IMR-90 (cell line): ENCODE results near the gene MTUS2. TPM values are rescaled to one million over a fixed set of nuclear protein-coding genes. Genes with fewer than 3 reads are reported as not detected.

Experiments used
- ATAC-seq: fragments of 200-7000 bp; cut with Tn5 transposase; 2 replicates; pipeline ENCODE4 v1.9.1; 2020; ENCODE audit warnings: low read depth, mild to moderate bottlenecking, moderate library complexity
- BruUV-seq: library from RNA; stranded (reverse); fragments of 400-500 nt; replicated peaks from 2 replicates; lab custom pipeline; 2021; lab: Mats Ljungman, UMichigan
- CTCF ChIA-PET: fragments of 300-600 bp; formaldehyde crosslinking; extraction: SDS; loops from one replicate; lab custom pipeline; 2021; ENCODE audit warnings: antibody characterized with exemption; lab: Yijun Ruan, JAX
- POLR2A ChIA-PET: fragments of 300-600 bp; sonication (Branson Sonifier 250); formaldehyde crosslinking; loops from one replicate; lab custom pipeline; 2022; ENCODE audit warnings: antibody characterized with exemption; ENCODE audit not compliant: unreplicated experiment; lab: Charles Lee
- DNase-seq: peaks from one replicate; pipeline ENCODE4 v3.0.0; 2013
- H2AFZ ChIP-seq: replicated peaks from 2 replicates; pipeline ENCODE3; 2013; ENCODE audit warnings: low read length, mild to moderate bottlenecking; ENCODE audit not compliant: poor library complexity
- H2AK5ac ChIP-seq: 2 replicates; pipeline ENCODE4 v1.6.1; 2013; ENCODE audit warnings: low read depth, low read length, inconsistent platforms
- H2AK9ac ChIP-seq: replicated peaks from 2 replicates; pipeline ENCODE3; 2013; ENCODE audit warnings: mild to moderate bottlenecking, low read depth, low read length, moderate library complexity; ENCODE audit not compliant: poor library complexity
- H2BK120ac ChIP-seq: 2 replicates; pipeline ENCODE4 v1.6.1; 2013; ENCODE audit warnings: low read depth, low read length, inconsistent platforms
- H2BK15ac ChIP-seq: 3 replicates; pipeline ENCODE4 v1.6.1; 2013; ENCODE audit warnings: low read depth, low read length, inconsistent platforms
- H2BK20ac ChIP-seq: 2 replicates; pipeline ENCODE4 v1.6.1; 2013; ENCODE audit warnings: low read depth, mild to moderate bottlenecking, inconsistent platforms, low read length, moderate library complexity
- H2BK5ac ChIP-seq: 2 replicates; pipeline ENCODE4 v1.6.1; 2013; ENCODE audit warnings: mild to moderate bottlenecking, low read depth, low read length, inconsistent platforms; ENCODE audit not compliant: poor library complexity, severe bottlenecking
- H3K14ac ChIP-seq: replicated peaks from 2 replicates; pipeline ENCODE4 v1.6.1; 2013; ENCODE audit warnings: low read depth, low read length, inconsistent platforms
- H3K18ac ChIP-seq: 2 replicates; pipeline ENCODE4 v1.6.1; 2013; ENCODE audit warnings: low read depth, low read length, control low read depth
- H3K23ac ChIP-seq: 2 replicates; pipeline ENCODE4 v1.6.1; 2013; ENCODE audit warnings: low read depth, low read length, inconsistent platforms
- H3K27ac ChIP-seq: 2 replicates; pipeline ENCODE4 v1.5.1; 2013; ENCODE audit warnings: mild to moderate bottlenecking, control low read depth, low read length; ENCODE audit not compliant: insufficient read depth
- H3K27me3 ChIP-seq: 2 replicates; pipeline ENCODE4 v1.6.1; 2013; ENCODE audit warnings: low read length; ENCODE audit not compliant: control insufficient read depth, insufficient read depth
- H3K36me3 ChIP-seq: 2 replicates; pipeline ENCODE4 v1.6.1; 2013; ENCODE audit warnings: low read length, mixed read lengths; ENCODE audit not compliant: control insufficient read depth, insufficient read depth
- H3K4ac ChIP-seq: 2 replicates; pipeline ENCODE4 v1.6.1; 2013; ENCODE audit warnings: low read depth, low read length, inconsistent platforms
- H3K4me1 ChIP-seq: 2 replicates; pipeline ENCODE4 v1.6.1; 2013; ENCODE audit warnings: low read length, mixed read lengths; ENCODE audit not compliant: control insufficient read depth, insufficient read depth
- H3K4me2 ChIP-seq: 2 replicates; pipeline ENCODE4 v1.6.1; 2013; ENCODE audit warnings: low read depth, mild to moderate bottlenecking, control low read depth, low read length, moderate library complexity
- H3K4me3 ChIP-seq: 2 replicates; pipeline ENCODE4 v1.5.1; 2013; ENCODE audit warnings: low read depth, mild to moderate bottlenecking, control low read depth, low read length, moderate library complexity; ENCODE audit not compliant: insufficient read depth
- H3K56ac ChIP-seq: 2 replicates; pipeline ENCODE4 v1.6.1; 2013; ENCODE audit warnings: low read length, inconsistent platforms; ENCODE audit not compliant: insufficient read depth; ENCODE audit errors: extremely low read depth
- H3K79me1 ChIP-seq, 2 experiments: 2 replicates each; pipeline ENCODE4 v1.6.1; 2013; ENCODE audit warnings: low read length in 2 of 2, inconsistent platforms in 1 of 2, low read depth in 1 of 2
- H3K9ac ChIP-seq: 2 replicates; pipeline ENCODE4 v1.6.1; 2013; ENCODE audit warnings: low read depth, low read length, control low read depth
- H3K9me1 ChIP-seq: 2 replicates; pipeline ENCODE4 v1.6.1; 2013; ENCODE audit warnings: low read length, inconsistent platforms; ENCODE audit not compliant: insufficient read depth
- H3K9me3 ChIP-seq: 2 replicates; pipeline ENCODE4 v1.6.1; 2013; ENCODE audit warnings: low read length; ENCODE audit not compliant: control insufficient read depth, insufficient read depth
- H4K20me1 ChIP-seq: 2 replicates; pipeline ENCODE4 v1.6.1; 2013; ENCODE audit warnings: low read length, inconsistent platforms; ENCODE audit not compliant: insufficient read depth
- H4K5ac ChIP-seq: 2 replicates; pipeline ENCODE4 v1.6.1; 2013; ENCODE audit warnings: mild to moderate bottlenecking, low read depth, low read length, control low read depth
- H4K8ac ChIP-seq, 2 experiments: 2 replicates each; pipeline ENCODE4 v1.6.1; 2013; ENCODE audit warnings: low read depth in 2 of 2, low read length in 2 of 2, control low read depth in 1 of 2, inconsistent platforms in 1 of 2
- H4K91ac ChIP-seq: 2 replicates; pipeline ENCODE4 v1.6.1; 2013; ENCODE audit warnings: low read depth, low read length, inconsistent platforms; ENCODE audit not compliant: insufficient read depth
- BHLHE40 ChIP-seq: fragments of 150-350 bp; IDR thresholded peaks from 2 replicates; pipeline ENCODE4 v1.6.1; 2016; ENCODE audit warnings: mild to moderate bottlenecking, low read depth, low read length
- CEBPB ChIP-seq: IDR thresholded peaks from 2 replicates; pipeline ENCODE4 v1.6.1; 2012; ENCODE audit warnings: low read depth, low read length, improper control_type of control experiment
- CHD1 ChIP-seq: IDR thresholded peaks from 2 replicates; pipeline ENCODE4 v1.6.1; 2012; ENCODE audit warnings: low read depth, low read length, improper control_type of control experiment
- CTCF ChIP-seq: conservative IDR thresholded peaks from 2 replicates; pipeline ENCODE4 v1.5.1; 2012; ENCODE audit warnings: mild to moderate bottlenecking, low read depth, low read length, improper control_type of control experiment
- ELK1 ChIP-seq: fragments of 150-350 bp; IDR thresholded peaks from 2 replicates; pipeline ENCODE4 v1.6.1; 2016; ENCODE audit warnings: low read depth, mild to moderate bottlenecking, low read length, moderate library complexity, borderline replicate concordance
- FOS ChIP-seq: fragments of 150-350 bp; IDR thresholded peaks from 2 replicates; pipeline ENCODE4 v1.6.1; 2016; ENCODE audit warnings: low read depth, low read length
- MAFK ChIP-seq: IDR thresholded peaks from 2 replicates; pipeline ENCODE4 v1.6.1; 2012; ENCODE audit warnings: low read depth, low read length, improper control_type of control experiment
- MAZ ChIP-seq: IDR thresholded peaks from 2 replicates; pipeline ENCODE4 v1.6.1; 2012; ENCODE audit warnings: low read depth, mild to moderate bottlenecking, low read length, improper control_type of control experiment, moderate library complexity, borderline replicate concordance
- MXI1 ChIP-seq: IDR thresholded peaks from 2 replicates; pipeline ENCODE4 v1.6.1; 2012; ENCODE audit warnings: low read depth, mild to moderate bottlenecking, low read length, moderate library complexity, borderline replicate concordance
- NFE2L2 ChIP-seq: fragments of 150-350 bp; IDR thresholded peaks from 2 replicates; pipeline ENCODE4 v1.6.1; 2016; ENCODE audit warnings: low read depth, mild to moderate bottlenecking, low read length
- POLR2A ChIP-seq: IDR thresholded peaks from 2 replicates; pipeline ENCODE4 v1.6.1; 2012; ENCODE audit warnings: mild to moderate bottlenecking, low read depth, low read length
- RAD21 ChIP-seq: IDR thresholded peaks from 2 replicates; pipeline ENCODE4 v1.6.1; 2012; ENCODE audit warnings: low read length, improper control_type of control experiment
- RCOR1 ChIP-seq: IDR thresholded peaks from 2 replicates; pipeline ENCODE4 v1.6.1; 2012; ENCODE audit warnings: mild to moderate bottlenecking, low read length, improper control_type of control experiment; ENCODE audit not compliant: insufficient replicate concordance
- RFX5 ChIP-seq: IDR thresholded peaks from 2 replicates; pipeline ENCODE4 v1.8.0; 2012; ENCODE audit warnings: low read depth, mild to moderate bottlenecking, low read length, moderate library complexity
- SMC3 ChIP-seq: fragments of 150-350 bp; IDR thresholded peaks from 2 replicates; pipeline ENCODE4 v1.6.1; 2016; ENCODE audit warnings: low read depth, mild to moderate bottlenecking, antibody characterized with exemption, low read length, moderate library complexity
- WGBS, 2 experiments: methylation state at CpG; one replicate each; pipeline versions ENCODE4 v1.1.5 to v1.1.7; 2013; ENCODE audit warnings: missing lambda C conversion rate in 2 of 2; ENCODE audit not compliant: insufficient read length in 1 of 2; ENCODE audit errors: extremely low coverage in 2 of 2; 5-methylcytosine and 5-hydroxymethylcytosine counted together
- dilution Hi-C: fragments of 300-500 bp; cut with HindIII; formaldehyde crosslinking; loops from one replicate; pipeline ENCODE4 v1.14.3; 2018; ENCODE audit warnings: low sequenced_read_pairs; ENCODE audit not compliant: unreplicated experiment
- in situ Hi-C: fragments of 300-500 bp; cut with MboI; formaldehyde crosslinking; loops from 3 replicates; pipeline ENCODE4 v1.14.3; 2019; ENCODE audit warnings: low sequenced_read_pairs, inconsistent platforms, mixed read lengths
- intact Hi-C: fragments of 100-400 bp; cut with micrococcal nuclease; formaldehyde crosslinking; loops from 2 replicates; pipeline ENCODE4 v1.10.0; 2022
- polyA plus RNA-seq, 3 experiments: library from polyadenylated mRNA; depleted of rRNA; stranded (reverse); fragments of >200 nt; gene quantifications; 2 replicates each; pipeline ENCODE4 v1.2.3, GENCODE V29; 2012; ENCODE audit warnings: low replicate concordance in 1 of 3
- total RNA-seq: library from RNA; depleted of rRNA; stranded (reverse); fragments of >200 nt; gene quantifications from 2 replicates; pipeline ENCODE4 v1.2.3, GENCODE V29; 2012
- TF ChIP-seq, protein P1 (sequence below): fragments of 150-350 bp; IDR thresholded peaks from 2 replicates; pipeline ENCODE4 v1.6.1; 2017; ENCODE audit warnings: mild to moderate bottlenecking, antibody characterized with exemption, low read length, low read depth

The MTUS2 gene
- total and polyA plus RNA-seq, 2 of the 4 experiments (the other 2 are of a cell fraction), result under 0.01 to 0.02 TPM

GRCh38 chr13:29109987-29110386, 289.8 kb downstream of the MTUS2 start:
- Histone ChIP-seq H4K8ac (no peak overlapping the region), H2AK5ac (no peak overlapping the region), H3K4me2 (no peak overlapping the region), H3K27ac (no peak overlapping the region), H2BK20ac (no peak overlapping the region), H3K27me3 (no peaks in the 10 kb centered on the region), H3K4me1 (no peaks in the 10 kb centered on the region), H4K91ac (no peak overlapping the region), H2BK5ac (no peak overlapping the region), H3K9me1 (no peaks in the 10 kb centered on the region), H3K9me3 (peaks cover 9% of the 10 kb centered on the region), H3K23ac (no peak overlapping the region), H3K14ac (no peak overlapping the region), H2BK120ac (no peak overlapping the region), H2AK9ac (no peak overlapping the region), H3K4ac (no peak overlapping the region), H3K36me3 (no peaks in the 10 kb centered on the region), H2BK15ac (no peak overlapping the region), H4K20me1 (no peaks in the 10 kb centered on the region), H4K5ac (no peak overlapping the region), H3K4me3 (no peak overlapping the region), H3K56ac (no peak overlapping the region), H3K9ac (no peak overlapping the region), H3K79me1 (no peaks in the 10 kb centered on the region), H3K18ac (no peak overlapping the region), H2AFZ (no peak overlapping the region)
- dilution Hi-C loops, result no loop called here
- DNase-seq (no peak), ATAC-seq (no peak)
- TF ChIP-seq BHLHE40 (no peak), FOS (no peak), ELK1 (no peak), RFX5 (no peak), MAFK (no peak), MAZ (no peak), CEBPB (no peak), MXI1 (no peak), CHD1 (no peak), SMC3 (no peak), CTCF (no peak), RAD21 (no peak), POLR2A (no peak), NFE2L2 (no peak), RCOR1 (no peak)
- TF ChIP-seq, protein P1, sequence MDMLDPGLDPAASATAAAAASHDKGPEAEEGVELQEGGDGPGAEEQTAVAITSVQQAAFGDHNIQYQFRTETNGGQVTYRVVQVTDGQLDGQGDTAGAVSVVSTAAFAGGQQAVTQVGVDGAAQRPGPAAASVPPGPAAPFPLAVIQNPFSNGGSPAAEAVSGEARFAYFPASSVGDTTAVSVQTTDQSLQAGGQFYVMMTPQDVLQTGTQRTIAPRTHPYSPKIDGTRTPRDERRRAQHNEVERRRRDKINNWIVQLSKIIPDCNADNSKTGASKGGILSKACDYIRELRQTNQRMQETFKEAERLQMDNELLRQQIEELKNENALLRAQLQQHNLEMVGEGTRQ, result no peak
- in situ Hi-C loops, result no loop called here
- no CpG with 5 or more reads among the region's 2 CpGs for WGBS, 2 experiments
- ChIA-PET POLR2A (no interaction called here), CTCF (no interaction called here)
- no TSS peak for BruUV-seq
- intact Hi-C loops, result no loop called here
